CD4-positive, alpha-beta T cell (primary cell): ENCODE results near the gene TAMM41. TPM values are rescaled to one million over a fixed set of nuclear protein-coding genes. Genes with fewer than 3 reads are reported as not detected.

ENCODE experiments used
- ATAC-seq: fragments of 200-7000 bp; cut with Tn5 transposase; one replicate; pipeline ENCODE4 v1.10.0; 2022; ENCODE audit warnings: mild to moderate bottlenecking; ENCODE audit not compliant: poor library complexity
- CTCF ChIA-PET: fragments of 350-600 bp; sonication (Branson Sonifier 250); formaldehyde crosslinking; loops from one replicate; lab custom pipeline; 2021; ENCODE audit warnings: antibody characterized with exemption, inconsistent platforms; lab: Charles Lee
- POLR2A ChIA-PET: fragments of 350-600 bp; sonication (Branson Sonifier 250); formaldehyde crosslinking; loops from one replicate; lab custom pipeline; 2021; ENCODE audit warnings: antibody characterized with exemption, inconsistent platforms; lab: Charles Lee
- DNase-seq, 14 experiments: peaks; one replicate each; pipeline ENCODE4 v3.0.0-alpha.2; 2013 to 2020; ENCODE audit warnings: mixed read lengths in 2 of 14
- H3K27ac ChIP-seq, 2 donors: one replicate each; pipeline versions ENCODE4 v1.5.1 to v1.7.0; 2013; ENCODE audit warnings: low read length in 2 of 2, low read depth in 1 of 2, mild to moderate bottlenecking in 1 of 2
- H3K27me3 ChIP-seq, 2 experiments: 1 replicate in 1 of 2; 2 replicates in 1 of 2; pipeline versions ENCODE4 v1.6.1 to v1.7.0; 2013; ENCODE audit warnings: low read length in 2 of 2, control low read depth in 1 of 2, mild to moderate bottlenecking in 1 of 2, moderate library complexity in 1 of 2; ENCODE audit not compliant: insufficient read depth in 2 of 2, control insufficient read depth in 1 of 2
- H3K36me3 ChIP-seq: one replicate; pipeline ENCODE4 v1.6.1; 2013; ENCODE audit warnings: low read length, control low read depth; ENCODE audit not compliant: insufficient read depth
- H3K4me1 ChIP-seq: one replicate; pipeline ENCODE4 v1.6.1; 2013; ENCODE audit warnings: low read length, control low read depth; ENCODE audit not compliant: insufficient read depth
- H3K4me3 ChIP-seq: one replicate; pipeline ENCODE4 v1.5.1; 2013; ENCODE audit warnings: mild to moderate bottlenecking, low read length, moderate library complexity
- H3K9me3 ChIP-seq, 2 experiments: 1 replicate in 1 of 2; 2 replicates in 1 of 2; pipeline versions ENCODE4 v1.6.1 to v1.7.0; 2013; ENCODE audit warnings: low read length in 2 of 2, mild to moderate bottlenecking in 2 of 2, control low read depth in 1 of 2, moderate library complexity in 1 of 2; ENCODE audit not compliant: control insufficient read depth in 1 of 2, insufficient read depth in 1 of 2
- H3K27ac Mint-ChIP-seq: one replicate; pipeline ENCODE4 v1.8.0; 2020; ENCODE audit warnings: mixed read lengths
- H3K27me3 Mint-ChIP-seq: one replicate; pipeline ENCODE4 v1.8.0; 2021; ENCODE audit warnings: mixed read lengths
- H3K36me3 Mint-ChIP-seq: one replicate; pipeline ENCODE4 v1.8.0; 2021; ENCODE audit warnings: low read depth, mixed read lengths
- H3K4me1 Mint-ChIP-seq: one replicate; pipeline ENCODE4 v1.8.0; 2021; ENCODE audit warnings: low read depth, mixed read lengths
- H3K4me3 Mint-ChIP-seq: one replicate; pipeline ENCODE4 v1.8.0; 2020; ENCODE audit warnings: mild to moderate bottlenecking, mixed read lengths
- H3K9me3 Mint-ChIP-seq: one replicate; pipeline ENCODE4 v1.8.0; 2020; ENCODE audit warnings: mixed read lengths
- CTCF ChIP-seq: fragments of 200-600 bp; IDR thresholded peaks from one replicate; pipeline ENCODE4 v1.8.0; 2022; ENCODE audit warnings: antibody characterized with exemption, mild to moderate bottlenecking
- intact Hi-C, 2 experiments: fragments of 100-400 bp; cut with DNase I in 1 of 2; cut with micrococcal nuclease in 1 of 2; formaldehyde crosslinking; loops; one replicate each; pipeline versions ENCODE4 v1.15.1 to v1.9.0; 2023 to 2025; cut with DNase I, micrococcal nuclease
- total RNA-seq, 174 experiments: library from RNA in 2 of 174; stranded (reverse) in 2 of 174; gene quantifications; one replicate each; pipeline ENCODE4 v1.2.3 and lab custom pipeline; 2021 to 2026

Gene TAMM41
- total RNA-seq, 2 experiments from 2014 or later: 19.7 to 22.0 TPM

- Mint-ChIP-seq H3K27me3 (no peaks in the 10 kb centered on the region), H3K27ac (no peak overlapping the region), H3K4me1 (no peaks in the 10 kb centered on the region), H3K36me3 (peaks cover 87% of the 10 kb centered on the region), H3K4me3 (no peak overlapping the region), H3K9me3 (no peaks in the 10 kb centered on the region)
- ATAC-seq (no peak), DNase-seq (no peak)
- ChIA-PET POLR2A (interaction anchor here (0.6 to 1.4 kb wide), 2 partner anchors 20 to 245 kb away, joined by 3 read pairs; partner anchors contain the start of gene TAMM41), CTCF (interaction anchor here (0.7 kb wide), 1 partner anchor 162 kb away, joined by 3 read pairs; no protein-coding TSS in a partner anchor)
- no peak for TF ChIP-seq CTCF
- Histone ChIP-seq H3K4me1 (no peaks in the 10 kb centered on the region), H3K9me3 (no peaks in the 10 kb centered on the region), H3K27ac (no peak overlapping the region), H3K27me3 (no peaks in the 10 kb centered on the region), H3K36me3 (peaks cover 85% of the 10 kb centered on the region), H3K4me3 (no peak overlapping the region)
- intact Hi-C loops: no loop called here
Measured at GRCh38 chr3:11826628-11827265, 19.9 kb downstream of the TAMM41 start.

GRCh38 chr3:11825301-11825700 lies 21.4 kb downstream of the TAMM41 start:
- Mint-ChIP-seq H3K27me3 (no peaks in the 10 kb centered on the region), H3K4me3 (no peak overlapping the region), H3K36me3 (peaks cover 88% of the 10 kb centered on the region), H3K4me1 (peaks cover 4% of the 10 kb centered on the region), H3K9me3 (no peaks in the 10 kb centered on the region), H3K27ac (no peak overlapping the region)
- H3K27me3 ChIP-seq: no peaks in the 10 kb centered on the region
- no peak for TF ChIP-seq CTCF
- no peaks in the 10 kb centered on the region for H3K4me1 ChIP-seq
- H3K9me3 ChIP-seq: no peaks in the 10 kb centered on the region
- intact Hi-C loops: no loop called here
- H3K4me3 ChIP-seq: no peak overlapping the region
- ChIA-PET POLR2A (no interaction called here), CTCF (no interaction called here)
- no peak overlapping the region for H3K27ac ChIP-seq
- H3K36me3 ChIP-seq: peaks cover 85% of the 10 kb centered on the region
- no peak for DNase-seq
- no peak for ATAC-seq

- POLR2A ChIA-PET: no interaction called here
- no peak overlapping the region for H3K27ac Mint-ChIP-seq
- no peak overlapping the region for H3K4me3 Mint-ChIP-seq
- Histone ChIP-seq H3K9me3 (no peaks in the 10 kb centered on the region), H3K4me3 (no peak overlapping the region), H3K27me3 (no peaks in the 10 kb centered on the region), H3K36me3 (peaks cover 69% of the 10 kb centered on the region), H3K27ac (no peak overlapping the region), H3K4me1 (no peaks in the 10 kb centered on the region)
- H3K9me3 Mint-ChIP-seq: no peaks in the 10 kb centered on the region
- intact Hi-C loops: no loop called here
- peaks cover 85% of the 10 kb centered on the region for H3K36me3 Mint-ChIP-seq
- H3K27me3 Mint-ChIP-seq: no peaks in the 10 kb centered on the region
- DNase-seq (no peak), ATAC-seq (no peak)
- peaks cover 5% of the 10 kb centered on the region for H3K4me1 Mint-ChIP-seq
- CTCF ChIA-PET: no interaction called here
- no peak for TF ChIP-seq CTCF
Measured at GRCh38 chr3:11820531-11821041, 26.1 kb downstream of the TAMM41 start.
